Stomach (tissue), 4 donors: ENCODE measurements around the gene CSNK1E.

ENCODE experiments used
- POLR2A ChIP-seq, 4 donors: fragments of 450-650 bp; IDR thresholded peaks; one replicate each; pipeline ENCODE4 v1.6.1; 2016; ENCODE audit warnings: antibody characterized with exemption in 4 of 4, control low read depth in 2 of 4, mild to moderate bottlenecking in 1 of 4, moderate library complexity in 1 of 4
- POLR2AphosphoS5 ChIP-seq, 3 donors: sonication (generic); formaldehyde crosslinking; IDR thresholded peaks; one replicate each; pipeline ENCODE4 v1.6.1; 2016; ENCODE audit warnings: antibody characterized with exemption in 3 of 3
- TF ChIP-seq, protein P1 (sequence below), 7 experiments: fragments of 450-650 bp in 4 of 7; fragments of 200-600 bp in 3 of 7; sonication (generic) in 3 of 7; IDR thresholded peaks; one replicate each; pipeline ENCODE4 v1.5.1; 2016 to 2019; ENCODE audit warnings: antibody characterized with exemption in 7 of 7, control low read depth in 2 of 7, mild to moderate bottlenecking in 1 of 7

- TF ChIP-seq, protein P1, sequence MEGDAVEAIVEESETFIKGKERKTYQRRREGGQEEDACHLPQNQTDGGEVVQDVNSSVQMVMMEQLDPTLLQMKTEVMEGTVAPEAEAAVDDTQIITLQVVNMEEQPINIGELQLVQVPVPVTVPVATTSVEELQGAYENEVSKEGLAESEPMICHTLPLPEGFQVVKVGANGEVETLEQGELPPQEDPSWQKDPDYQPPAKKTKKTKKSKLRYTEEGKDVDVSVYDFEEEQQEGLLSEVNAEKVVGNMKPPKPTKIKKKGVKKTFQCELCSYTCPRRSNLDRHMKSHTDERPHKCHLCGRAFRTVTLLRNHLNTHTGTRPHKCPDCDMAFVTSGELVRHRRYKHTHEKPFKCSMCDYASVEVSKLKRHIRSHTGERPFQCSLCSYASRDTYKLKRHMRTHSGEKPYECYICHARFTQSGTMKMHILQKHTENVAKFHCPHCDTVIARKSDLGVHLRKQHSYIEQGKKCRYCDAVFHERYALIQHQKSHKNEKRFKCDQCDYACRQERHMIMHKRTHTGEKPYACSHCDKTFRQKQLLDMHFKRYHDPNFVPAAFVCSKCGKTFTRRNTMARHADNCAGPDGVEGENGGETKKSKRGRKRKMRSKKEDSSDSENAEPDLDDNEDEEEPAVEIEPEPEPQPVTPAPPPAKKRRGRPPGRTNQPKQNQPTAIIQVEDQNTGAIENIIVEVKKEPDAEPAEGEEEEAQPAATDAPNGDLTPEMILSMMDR (IDR thresholded peaks at IDR 0.05) = no peak
- TF ChIP-seq POLR2A (IDR thresholded peaks at IDR 0.05) (no peak), POLR2AphosphoS5 (IDR thresholded peaks at IDR 0.05) (no peak)
Observed at GRCh38 chr22:38304526-38304925, 12.7 kb downstream of the CSNK1E start.
